GM12874 (cell line): ENCODE data around the gene PALD1.

Experiments
- CTCF ChIP-seq: IDR thresholded peaks from 2 replicates; pipeline ENCODE4 v1.5.1; 2011; ENCODE audit warnings: low read depth, mild to moderate bottlenecking, control low read depth, low read length, moderate library complexity; ENCODE audit not compliant: insufficient read depth

PALD1 gene

DNA sequence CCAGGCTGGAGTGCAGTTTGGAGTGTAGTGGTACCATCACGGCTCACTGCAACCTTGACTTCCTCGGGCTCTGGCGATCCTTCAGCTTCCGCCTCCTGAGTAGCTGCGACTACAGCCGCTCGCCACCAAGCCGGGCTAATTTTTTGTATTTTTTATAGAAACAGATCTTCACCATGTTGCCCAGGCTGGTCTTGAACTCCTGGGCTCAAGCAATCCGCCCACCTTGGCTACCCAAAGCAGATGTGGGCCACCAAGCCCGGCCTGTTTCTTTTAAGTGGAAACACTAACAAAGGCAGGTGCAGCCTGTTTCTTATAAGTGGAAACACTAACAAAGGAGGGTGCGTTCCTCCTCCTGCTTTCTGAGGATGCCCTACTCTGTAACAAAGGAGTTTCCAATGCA, 105.8 kb downstream of the PALD1 start:
- no peak for TF ChIP-seq CTCF

GRCh38 chr10:70584909-70585544, 106.5 kb downstream of the PALD1 start:
- no peak for TF ChIP-seq CTCF

- TF ChIP-seq CTCF = no peak
These were observed 107.1 kb downstream of the PALD1 start for GRCh38 chr10:70585578-70586169.

- no peak for TF ChIP-seq CTCF
These were observed 107.9 kb downstream of the PALD1 start for GRCh38 chr10:70586348-70586930.

DNA sequence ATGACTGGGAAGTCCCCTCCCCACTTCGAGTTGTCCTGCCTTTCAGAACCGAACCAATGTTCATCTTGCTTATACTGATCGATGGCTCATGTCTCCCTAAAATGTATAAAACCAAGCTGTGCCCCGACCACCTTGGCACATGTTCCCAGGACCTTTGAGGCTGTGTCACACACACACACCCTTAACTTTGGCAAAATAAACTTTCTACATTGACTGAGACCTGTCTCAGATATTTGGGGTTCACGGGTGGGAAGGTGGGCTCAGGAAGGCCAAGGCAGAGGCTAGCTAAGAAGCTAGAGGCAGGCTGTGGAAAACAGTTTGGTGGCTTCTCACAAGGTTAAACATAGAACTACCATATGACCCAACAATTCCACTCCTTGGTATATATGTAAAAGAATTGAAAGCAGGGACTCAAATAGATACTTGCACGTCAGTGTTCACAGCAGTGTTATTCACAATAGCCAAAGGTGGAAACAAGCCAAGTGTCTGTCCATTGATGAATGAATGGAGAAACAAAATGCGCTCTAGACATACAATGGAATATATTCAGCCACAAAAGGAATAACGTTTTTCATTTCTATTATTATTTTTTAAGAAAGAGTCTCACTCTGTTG, 108.6 kb downstream of the PALD1 start:
- TF ChIP-seq CTCF = no peak

DNA sequence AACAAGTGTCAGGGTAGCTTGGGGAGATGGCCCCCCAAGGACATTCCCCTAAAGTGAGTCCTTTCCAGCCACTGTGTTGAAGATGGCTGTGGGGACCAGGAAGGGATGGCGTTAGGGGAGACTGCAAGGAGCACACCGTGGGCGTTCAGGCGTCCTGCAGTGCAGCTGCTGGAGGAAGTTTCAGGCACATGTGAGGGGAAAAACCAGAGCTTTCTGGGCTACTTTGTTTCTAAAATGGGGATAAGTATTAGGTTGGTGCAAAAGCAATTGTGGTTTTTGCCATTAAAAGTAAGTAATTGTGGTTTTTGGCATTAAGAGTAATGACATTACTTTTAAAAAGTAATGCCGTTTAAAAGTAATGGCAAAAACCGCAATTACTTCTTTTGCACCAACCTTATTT, 109.7 kb downstream of the PALD1 start:
- no peak for TF ChIP-seq CTCF

DNA sequence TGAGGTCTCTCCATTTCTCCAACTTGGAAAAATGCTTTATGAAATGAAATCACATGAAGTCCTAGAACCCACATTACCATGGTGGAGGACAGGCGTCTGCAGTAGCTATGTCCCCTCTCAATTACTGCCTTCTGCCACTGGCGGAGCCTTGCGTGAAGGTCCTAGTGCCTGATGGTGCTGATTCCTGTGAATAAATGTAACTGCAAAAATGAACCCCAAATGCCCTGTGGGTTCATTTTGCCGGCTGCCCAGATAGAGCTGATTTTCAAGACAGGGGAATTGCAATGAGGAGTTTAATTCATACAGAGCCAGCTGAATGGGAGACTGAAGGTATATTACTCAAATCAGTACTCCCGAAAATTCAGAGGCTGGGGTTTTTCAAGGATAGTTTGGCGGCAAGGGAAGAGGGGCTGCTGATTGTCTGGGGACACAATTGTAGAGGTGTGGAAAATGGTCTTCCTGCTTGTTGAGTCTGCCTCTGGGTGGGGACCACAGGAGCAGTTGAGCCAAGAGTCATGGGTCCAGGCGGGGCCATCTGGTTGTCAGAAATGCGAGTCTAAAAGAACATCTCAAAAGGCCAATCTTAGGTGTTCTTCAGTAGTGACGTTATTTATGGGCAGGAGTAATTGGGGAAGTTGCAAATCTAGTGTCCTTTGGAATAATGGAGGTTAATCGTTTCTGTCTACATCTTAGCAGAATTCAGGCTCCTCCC, 110.4 kb downstream of the PALD1 start:
- TF ChIP-seq CTCF = no peak
